ENCODE measurements around the gene CPLX1. TPM values are rescaled to one million over a fixed set of nuclear protein-coding genes. Genes with fewer than 3 reads are reported as not detected.

CPLX1 gene
- under 1 TPM in 2 of 4 donors, not detected in 2; 0.35 to 0.67 TPM for total RNA-seq

- Histone ChIP-seq H3K4me1 (peaks cover 0 to 18% (median 6%) of the 10 kb centered on the region in 4 donors), H3K4me3 (peak within 1 kb of the TSS in 3 of 4 donors; percentile 47 to 55 (median 51)), H3K27ac (no peak within 1 kb of the TSS), H3K27me3 (peaks cover 0 to 32% of the 10 kb centered on the region in 2 donors), H3K36me3 (no peaks in the 10 kb centered on the region), H3K9me3 (no peaks in the 10 kb centered on the region)
- TF ChIP-seq CTCF (IDR thresholded peaks at IDR 0.05) (no peak), POLR2A (IDR thresholded peaks at IDR 0.05) (no peak)
- DNase-seq, result peak in 2 of 3 donors; percentile 46 to 59
Measured at GRCh38 chr4:825971-826330, at the start of gene CPLX1. Gene CPLX1, minus strand, starts transcription at chr4:826129. Its CDS starts 1,607 bp downstream, at chr4:824522.

- Histone ChIP-seq H3K4me1 (no peaks in the 10 kb centered on the region), H3K27ac (no peak overlapping the region), H3K27me3 (no peaks in the 10 kb centered on the region), H3K9me3 (no peaks in the 10 kb centered on the region), H3K4me3 (no peak overlapping the region), H3K36me3 (peaks cover 0 to 99% (median 0%) of the 10 kb centered on the region in 3 donors)
- TF ChIP-seq CTCF (IDR thresholded peaks at IDR 0.05) (no peak), POLR2A (IDR thresholded peaks at IDR 0.05) (no peak)
- peak in 1 of 3 donors; percentile 69 for DNase-seq
Measured at GRCh38 chr4:874971-875817, 49.3 kb upstream of the CPLX1 start.

GRCh38 chr4:874056-874455 is 48.1 kb upstream of the CPLX1 start:
- H3K9me3 ChIP-seq, result no peaks in the 10 kb centered on the region
- H3K27ac ChIP-seq, result no peak overlapping the region
- TF ChIP-seq CTCF (IDR thresholded peaks at IDR 0.05) (no peak), POLR2A (IDR thresholded peaks at IDR 0.05) (no peak)
- no peaks in the 10 kb centered on the region for H3K4me1 ChIP-seq
- H3K4me3 ChIP-seq, result no peak overlapping the region
- no peak for DNase-seq
- peaks cover 0 to 94% (median 0%) of the 10 kb centered on the region in 3 donors for H3K36me3 ChIP-seq
- no peaks in the 10 kb centered on the region for H3K27me3 ChIP-seq

GRCh38 chr4:872241-872981 is 46.5 kb upstream of the CPLX1 start:
- peaks cover 0 to 93% (median 0%) of the 10 kb centered on the region in 3 donors for H3K36me3 ChIP-seq
- DNase-seq, result no peak
- H3K4me3 ChIP-seq, result no peak overlapping the region
- no peak for TF ChIP-seq POLR2A (IDR thresholded peaks at IDR 0.05)
- no peak overlapping the region for H3K27ac ChIP-seq
- H3K4me1 ChIP-seq, result no peaks in the 10 kb centered on the region
- H3K27me3 ChIP-seq, result no peaks in the 10 kb centered on the region
- H3K9me3 ChIP-seq, result no peaks in the 10 kb centered on the region

GRCh38 chr4:871484-871883 is 45.6 kb upstream of the CPLX1 start:
- H3K27me3 ChIP-seq, result no peaks in the 10 kb centered on the region
- H3K27ac ChIP-seq, result no peak overlapping the region
- no peaks in the 10 kb centered on the region for H3K4me1 ChIP-seq
- H3K4me3 ChIP-seq, result no peak overlapping the region
- no peak for DNase-seq
- TF ChIP-seq CTCF (IDR thresholded peaks at IDR 0.05), result no peak
- no peak for TF ChIP-seq POLR2A (IDR thresholded peaks at IDR 0.05)
- H3K9me3 ChIP-seq, result no peaks in the 10 kb centered on the region
- peaks cover 0 to 93% (median 0%) of the 10 kb centered on the region in 3 donors for H3K36me3 ChIP-seq

GRCh38 chr4:870951-871350 is 45.0 kb upstream of the CPLX1 start:
- H3K36me3 ChIP-seq, result peaks cover 0 to 93% (median 0%) of the 10 kb centered on the region in 3 donors

More at GRCh38 chr4:870951-871350, 45.0 kb upstream of the CPLX1 start:
- H3K4me1 ChIP-seq, result no peaks in the 10 kb centered on the region
- H3K27me3 ChIP-seq, result no peaks in the 10 kb centered on the region
- H3K27ac ChIP-seq, result no peak overlapping the region
- no peaks in the 10 kb centered on the region for H3K9me3 ChIP-seq
- no peak for DNase-seq
- H3K4me3 ChIP-seq, result no peak overlapping the region
- TF ChIP-seq CTCF (IDR thresholded peaks at IDR 0.05) (no peak), POLR2A (IDR thresholded peaks at IDR 0.05) (no peak)
